BLaER1 (cell line): ENCODE data around the gene ATP9A.
A peak's percentile ranks its signal among the peaks of the same experiment; 100 is the strongest.

Experiments
- H3K27ac ChIP-seq: shearing (Covaris generic); formaldehyde crosslinking; 2 replicates; pipeline ENCODE4 v1.8.1; 2022
- H3K27me3 ChIP-seq: shearing (Covaris generic); formaldehyde crosslinking; 2 replicates; pipeline ENCODE4 v1.8.1; 2022
- H3K36me3 ChIP-seq: shearing (Covaris generic); formaldehyde crosslinking; 2 replicates; pipeline ENCODE4 v1.8.1; 2022
- H3K4me1 ChIP-seq: shearing (Covaris generic); formaldehyde crosslinking; 2 replicates; pipeline ENCODE4 v1.8.1; 2022
- H3K4me2 ChIP-seq: shearing (Covaris generic); formaldehyde crosslinking; 2 replicates; pipeline ENCODE4 v1.8.1; 2022
- H3K4me3 ChIP-seq: shearing (Covaris generic); formaldehyde crosslinking; 2 replicates; pipeline ENCODE4 v1.8.1; 2022
- H3K9ac ChIP-seq: shearing (Covaris generic); formaldehyde crosslinking; 2 replicates; pipeline ENCODE4 v1.8.1; 2022
- H3K9me3 ChIP-seq: shearing (Covaris generic); formaldehyde crosslinking; 2 replicates; pipeline ENCODE4 v1.8.1; 2022
- H4K20me1 ChIP-seq: shearing (Covaris generic); formaldehyde crosslinking; 2 replicates; pipeline ENCODE4 v1.8.1; 2022
- Cebpa-rat ChIP-seq: shearing (Covaris generic); IDR thresholded peaks from 2 replicates; pipeline ENCODE4 v1.8.1; 2022

Gene ATP9A

DNA sequence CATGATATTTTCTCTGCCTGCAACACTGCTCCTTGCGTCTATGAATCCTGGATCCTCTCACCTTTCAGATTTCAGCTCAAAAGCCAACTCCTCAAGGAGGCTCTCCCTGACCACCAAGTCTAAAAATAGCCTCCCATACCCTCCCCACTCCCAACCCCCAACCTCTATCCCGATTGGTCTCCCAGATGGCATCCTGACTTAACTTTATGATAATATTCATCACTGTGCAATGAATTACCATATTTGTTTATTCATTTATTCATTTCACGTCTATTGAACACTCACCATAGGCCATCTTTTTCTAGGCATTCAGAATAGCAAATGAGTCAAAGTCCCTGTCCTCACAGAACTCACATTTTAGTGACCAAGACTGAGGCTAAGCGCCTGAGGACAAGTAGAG lies 183.0 kb downstream of the ATP9A start:
- Histone ChIP-seq H3K9ac (no peak overlapping the region), H3K27me3 (no peaks in the 10 kb centered on the region), H4K20me1 (no peaks in the 10 kb centered on the region), H3K4me1 (peaks cover 21% of the 10 kb centered on the region), H3K4me3 (no peak overlapping the region), H3K27ac (no peak overlapping the region), H3K4me2 (peak overlapping the region; percentile 47), H3K9me3 (no peaks in the 10 kb centered on the region), H3K36me3 (no peaks in the 10 kb centered on the region)
- no peak for TF ChIP-seq Cebpa-rat

DNA sequence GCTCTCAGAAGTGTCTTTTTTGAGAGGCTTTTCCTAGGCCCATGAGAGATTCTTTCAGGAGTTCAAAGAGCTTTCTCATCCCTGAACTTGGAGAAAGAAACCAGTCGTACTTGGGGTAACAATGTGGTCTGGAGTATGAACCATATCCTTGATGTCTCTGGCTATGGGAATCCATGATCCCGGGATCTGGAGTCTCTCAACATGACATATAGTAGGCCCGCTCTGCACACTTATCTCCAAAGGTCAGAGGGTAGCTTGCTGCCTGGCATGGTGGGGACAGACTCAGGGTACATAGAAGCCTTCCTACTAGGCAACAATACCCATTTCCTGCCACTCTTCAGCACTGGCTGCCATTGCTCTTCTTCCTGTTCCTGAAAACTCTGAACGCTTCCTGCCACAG lies 183.5 kb downstream of the ATP9A start:
- no peak overlapping the region for H3K4me3 ChIP-seq

DNA sequence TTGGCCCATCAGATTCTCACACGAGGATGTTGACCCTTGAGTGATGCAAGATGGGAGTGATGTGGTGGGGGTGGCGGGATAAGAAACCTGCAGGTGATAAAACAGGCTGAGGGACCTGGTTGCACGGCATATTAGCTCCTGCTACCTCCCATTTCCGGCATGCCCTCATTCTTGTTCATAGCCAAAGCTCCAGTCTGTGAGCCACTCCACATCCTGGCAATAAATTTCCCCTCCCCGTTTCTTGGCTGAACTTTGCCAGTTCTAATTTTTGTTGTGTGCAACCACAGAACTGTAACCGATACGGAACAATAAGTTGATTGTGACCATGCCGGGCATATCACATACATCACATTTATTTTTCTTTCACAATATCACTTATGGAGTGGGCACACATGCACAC lies 184.1 kb downstream of the ATP9A start:
- Histone ChIP-seq H3K9me3 (no peaks in the 10 kb centered on the region), H3K36me3 (no peaks in the 10 kb centered on the region), H4K20me1 (no peaks in the 10 kb centered on the region), H3K4me2 (no peak overlapping the region), H3K27ac (no peak overlapping the region), H3K9ac (no peak overlapping the region), H3K4me3 (no peak overlapping the region), H3K4me1 (peaks cover 21% of the 10 kb centered on the region), H3K27me3 (no peaks in the 10 kb centered on the region)
- no peak for TF ChIP-seq Cebpa-rat

More for the DNA sequence above, 183.5 kb downstream of the ATP9A start:
- TF ChIP-seq Cebpa-rat, result no peak
- H3K9ac ChIP-seq, result no peak overlapping the region
- no peaks in the 10 kb centered on the region for H3K27me3 ChIP-seq
- no peaks in the 10 kb centered on the region for H4K20me1 ChIP-seq
- H3K4me1 ChIP-seq, result peaks cover 21% of the 10 kb centered on the region
- no peaks in the 10 kb centered on the region for H3K36me3 ChIP-seq
- H3K9me3 ChIP-seq, result no peaks in the 10 kb centered on the region
- peak overlapping the region; percentile 47 for H3K4me2 ChIP-seq
- no peak overlapping the region for H3K27ac ChIP-seq

DNA sequence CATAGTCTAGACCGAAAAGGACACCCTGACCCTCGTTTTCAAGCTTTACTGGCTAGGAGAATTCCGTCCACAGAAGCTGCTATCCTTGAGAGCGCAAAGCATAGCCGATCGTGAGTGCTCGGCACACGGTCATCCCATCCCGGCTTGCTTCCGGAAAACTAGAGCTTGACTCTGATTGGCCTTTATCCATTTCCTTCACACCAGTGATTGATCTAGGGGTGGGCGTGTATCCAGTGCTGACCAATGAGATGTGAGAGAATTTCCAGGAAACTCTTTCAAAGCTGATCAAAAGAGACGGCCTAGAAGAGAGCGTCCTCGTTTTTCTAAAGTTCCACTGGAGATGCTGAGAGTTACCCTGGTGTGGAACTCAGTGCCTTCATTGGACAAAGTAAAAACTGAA lies 184.7 kb downstream of the ATP9A start:
- H3K4me1 ChIP-seq, result peaks cover 21% of the 10 kb centered on the region
- H3K27me3 ChIP-seq, result no peaks in the 10 kb centered on the region
- H3K9ac ChIP-seq, result no peak overlapping the region
- no peak overlapping the region for H3K4me3 ChIP-seq
- H4K20me1 ChIP-seq, result no peaks in the 10 kb centered on the region
- no peak overlapping the region for H3K27ac ChIP-seq
- no peak overlapping the region for H3K4me2 ChIP-seq
- H3K9me3 ChIP-seq, result no peaks in the 10 kb centered on the region
- H3K36me3 ChIP-seq, result no peaks in the 10 kb centered on the region
- TF ChIP-seq Cebpa-rat, result no peak

DNA sequence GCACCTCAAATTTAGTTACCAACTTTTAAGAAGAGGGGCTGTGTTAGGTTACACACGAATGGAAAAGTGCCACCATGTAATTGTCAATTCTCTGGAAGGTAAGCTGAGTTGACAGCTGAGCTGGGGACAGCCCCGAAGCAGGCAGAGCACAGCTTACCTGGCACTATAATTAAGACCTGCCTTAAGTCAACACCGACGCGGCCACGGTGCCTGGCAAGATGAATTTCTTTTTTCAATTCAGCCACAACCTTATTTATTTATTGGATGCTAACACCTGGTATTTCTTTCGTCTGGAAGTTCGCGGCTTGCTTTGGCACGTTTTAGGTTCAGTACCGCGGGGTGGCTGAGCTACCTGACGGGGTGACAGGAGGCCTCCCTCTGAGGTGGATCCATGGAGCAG lies 185.1 kb downstream of the ATP9A start:
- H3K27me3 ChIP-seq, result no peaks in the 10 kb centered on the region
- H3K4me1 ChIP-seq, result peaks cover 21% of the 10 kb centered on the region
- no peaks in the 10 kb centered on the region for H3K9me3 ChIP-seq
- H3K27ac ChIP-seq, result no peak overlapping the region
- no peaks in the 10 kb centered on the region for H4K20me1 ChIP-seq
- no peak overlapping the region for H3K9ac ChIP-seq
- no peak for TF ChIP-seq Cebpa-rat
- no peaks in the 10 kb centered on the region for H3K36me3 ChIP-seq
- H3K4me3 ChIP-seq, result no peak overlapping the region
- H3K4me2 ChIP-seq, result no peak overlapping the region

DNA sequence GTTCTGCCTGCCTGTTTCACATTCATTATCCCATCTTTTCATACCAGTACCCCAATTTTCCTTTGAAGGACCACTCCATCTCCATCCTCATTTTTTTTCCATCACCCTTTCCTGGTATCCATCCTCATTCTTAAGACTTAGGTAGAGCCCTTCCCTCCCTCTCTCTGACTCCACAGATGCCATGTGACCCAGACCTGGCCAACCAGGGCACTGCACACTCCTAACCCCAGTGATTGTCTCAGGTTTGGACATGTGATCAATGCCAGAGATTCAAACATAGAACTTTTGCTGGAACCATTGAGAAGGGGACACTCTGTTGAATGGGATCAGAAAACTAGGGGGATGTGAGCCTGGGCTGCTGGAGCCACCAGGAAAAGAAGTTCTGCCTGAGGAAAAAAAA lies 186.6 kb downstream of the ATP9A start:
- Histone ChIP-seq H4K20me1 (no peaks in the 10 kb centered on the region), H3K36me3 (no peaks in the 10 kb centered on the region), H3K4me3 (no peak overlapping the region), H3K27me3 (no peaks in the 10 kb centered on the region), H3K4me2 (no peak overlapping the region), H3K4me1 (peaks cover 16% of the 10 kb centered on the region), H3K27ac (no peak overlapping the region), H3K9me3 (no peaks in the 10 kb centered on the region), H3K9ac (no peak overlapping the region)
- no peak for TF ChIP-seq Cebpa-rat

DNA sequence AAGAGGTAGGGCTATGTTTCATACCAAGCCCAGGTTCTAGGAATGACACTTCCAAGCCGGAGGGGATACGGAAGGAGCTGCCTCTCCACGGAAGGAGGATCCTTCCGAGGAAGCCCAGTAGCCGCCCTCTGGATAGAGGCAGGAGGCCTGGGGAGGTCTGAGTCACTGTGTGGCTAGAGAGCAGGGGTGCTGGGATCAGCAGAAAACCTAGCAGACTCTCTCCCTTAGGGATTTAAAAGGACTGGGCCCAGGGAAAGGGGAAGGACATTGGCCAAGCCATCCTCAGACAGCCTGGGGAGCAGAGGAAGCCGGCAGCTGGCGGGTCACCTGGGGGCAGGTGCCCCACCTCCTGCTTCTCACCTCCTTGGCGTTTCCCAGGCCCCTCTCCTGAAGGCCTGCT lies 189.1 kb downstream of the ATP9A start:
- H3K4me1 ChIP-seq, result no peaks in the 10 kb centered on the region
- H3K4me2 ChIP-seq, result no peak overlapping the region
- no peak overlapping the region for H3K4me3 ChIP-seq
- H3K9me3 ChIP-seq, result peaks cover 2% of the 10 kb centered on the region; the same call in 1 of the 2 replicates
- no peaks in the 10 kb centered on the region for H4K20me1 ChIP-seq
- no peak for TF ChIP-seq Cebpa-rat
- H3K36me3 ChIP-seq, result no peaks in the 10 kb centered on the region
- no peak overlapping the region for H3K9ac ChIP-seq
- no peaks in the 10 kb centered on the region for H3K27me3 ChIP-seq
- no peak overlapping the region for H3K27ac ChIP-seq

DNA sequence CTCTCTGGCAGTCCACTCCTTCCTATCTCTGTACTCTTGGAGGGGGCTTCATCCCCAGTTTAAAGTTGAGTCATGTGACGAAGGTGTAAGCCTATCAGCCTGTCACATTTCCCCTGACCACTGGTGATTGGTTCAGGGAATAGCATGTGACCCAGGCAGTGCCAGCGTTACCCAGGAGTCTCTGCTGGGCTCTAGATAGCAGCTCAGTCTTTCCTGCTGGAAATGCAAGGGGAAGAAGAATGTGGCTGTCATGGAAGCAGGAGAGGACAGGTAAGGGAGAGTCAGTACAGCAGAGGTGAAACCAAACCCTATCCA lies 190.1 kb downstream of the ATP9A start:
- H3K9ac ChIP-seq, result no peak overlapping the region
- no peaks in the 10 kb centered on the region for H3K27me3 ChIP-seq
- H3K4me3 ChIP-seq, result no peak overlapping the region
- no peaks in the 10 kb centered on the region for H3K4me1 ChIP-seq
- no peak overlapping the region for H3K4me2 ChIP-seq
- H3K9me3 ChIP-seq, result peaks cover 5% of the 10 kb centered on the region; the same call in 1 of the 2 replicates
- H3K27ac ChIP-seq, result no peak overlapping the region
- H4K20me1 ChIP-seq, result no peaks in the 10 kb centered on the region
- TF ChIP-seq Cebpa-rat, result no peak
- H3K36me3 ChIP-seq, result no peaks in the 10 kb centered on the region

DNA sequence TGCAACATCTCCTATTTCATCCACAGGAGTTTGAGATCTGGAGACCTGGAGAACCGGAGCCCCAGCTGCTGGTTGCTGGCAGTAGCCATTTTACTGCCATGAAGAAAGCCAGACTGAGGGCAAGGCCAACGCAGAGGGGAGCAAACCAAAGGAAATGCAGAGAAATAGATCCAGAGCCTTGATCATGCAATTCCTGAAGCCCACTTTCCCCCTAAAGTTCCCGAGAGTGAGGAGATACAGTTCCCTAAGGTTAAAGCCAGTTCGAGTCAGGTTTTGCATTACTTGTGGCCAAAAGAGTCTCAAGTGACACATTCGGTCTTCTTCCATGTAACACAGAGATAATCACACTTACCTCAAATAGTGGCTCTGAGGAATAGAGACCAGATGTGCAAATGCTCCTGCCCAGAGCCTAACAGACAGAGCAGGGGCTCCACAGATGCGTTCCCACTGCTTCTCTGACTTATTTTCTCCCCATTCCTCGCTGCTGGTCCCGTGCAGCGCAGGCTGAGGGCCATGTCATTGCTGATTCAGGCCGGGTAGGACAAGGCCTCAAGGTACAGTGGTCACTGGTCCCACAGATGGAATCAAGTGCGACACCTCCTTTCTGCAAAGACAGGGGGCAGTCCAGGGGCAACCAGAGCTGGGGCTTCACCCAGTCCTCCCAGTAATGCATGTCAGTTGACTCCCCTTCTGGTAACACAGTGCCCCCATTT lies 190.6 kb downstream of the ATP9A start:
- H3K4me1 ChIP-seq, result no peaks in the 10 kb centered on the region
- no peaks in the 10 kb centered on the region for H3K36me3 ChIP-seq
- H3K4me2 ChIP-seq, result no peak overlapping the region
- H3K27ac ChIP-seq, result no peak overlapping the region
- H3K9ac ChIP-seq, result no peak overlapping the region
- H4K20me1 ChIP-seq, result no peaks in the 10 kb centered on the region
- no peak for TF ChIP-seq Cebpa-rat
- no peak overlapping the region for H3K4me3 ChIP-seq
- no peaks in the 10 kb centered on the region for H3K27me3 ChIP-seq
- H3K9me3 ChIP-seq, result peaks cover 5% of the 10 kb centered on the region; the same call in 1 of the 2 replicates

DNA sequence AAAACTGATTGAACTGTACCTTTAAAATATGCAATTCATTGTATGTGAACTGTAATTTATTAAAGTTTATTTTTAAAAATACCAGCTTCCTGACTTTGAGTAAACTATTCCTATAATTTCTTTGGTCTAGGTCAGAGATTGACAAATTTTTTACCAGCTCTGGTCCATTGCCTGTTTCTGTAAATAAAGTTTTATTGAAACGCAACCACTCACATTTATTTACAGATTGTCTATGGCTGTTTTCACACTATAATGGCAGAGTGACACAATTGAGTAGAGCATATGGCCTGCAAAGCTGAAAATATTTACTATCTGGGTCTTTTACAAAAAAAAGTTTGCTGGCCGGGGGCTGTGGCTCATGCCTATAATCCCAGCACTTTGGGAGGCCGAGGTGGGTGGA lies 192.7 kb downstream of the ATP9A start:
- Histone ChIP-seq H3K27ac (no peak overlapping the region), H3K36me3 (no peaks in the 10 kb centered on the region), H3K9ac (no peak overlapping the region), H3K9me3 (peaks cover 5% of the 10 kb centered on the region; the same call in 1 of the 2 replicates), H3K4me2 (no peak overlapping the region), H3K27me3 (no peaks in the 10 kb centered on the region), H3K4me3 (no peak overlapping the region), H4K20me1 (no peaks in the 10 kb centered on the region), H3K4me1 (no peaks in the 10 kb centered on the region)
- TF ChIP-seq Cebpa-rat, result no peak
